ENCODE data around the gene ABL1.
"Not testable (repeated sequence)": the region's sequence is repeated elsewhere in the genome, so short reads cannot be mapped to it uniquely, and the experiment has no call there.

The ABL1 gene

DNA sequence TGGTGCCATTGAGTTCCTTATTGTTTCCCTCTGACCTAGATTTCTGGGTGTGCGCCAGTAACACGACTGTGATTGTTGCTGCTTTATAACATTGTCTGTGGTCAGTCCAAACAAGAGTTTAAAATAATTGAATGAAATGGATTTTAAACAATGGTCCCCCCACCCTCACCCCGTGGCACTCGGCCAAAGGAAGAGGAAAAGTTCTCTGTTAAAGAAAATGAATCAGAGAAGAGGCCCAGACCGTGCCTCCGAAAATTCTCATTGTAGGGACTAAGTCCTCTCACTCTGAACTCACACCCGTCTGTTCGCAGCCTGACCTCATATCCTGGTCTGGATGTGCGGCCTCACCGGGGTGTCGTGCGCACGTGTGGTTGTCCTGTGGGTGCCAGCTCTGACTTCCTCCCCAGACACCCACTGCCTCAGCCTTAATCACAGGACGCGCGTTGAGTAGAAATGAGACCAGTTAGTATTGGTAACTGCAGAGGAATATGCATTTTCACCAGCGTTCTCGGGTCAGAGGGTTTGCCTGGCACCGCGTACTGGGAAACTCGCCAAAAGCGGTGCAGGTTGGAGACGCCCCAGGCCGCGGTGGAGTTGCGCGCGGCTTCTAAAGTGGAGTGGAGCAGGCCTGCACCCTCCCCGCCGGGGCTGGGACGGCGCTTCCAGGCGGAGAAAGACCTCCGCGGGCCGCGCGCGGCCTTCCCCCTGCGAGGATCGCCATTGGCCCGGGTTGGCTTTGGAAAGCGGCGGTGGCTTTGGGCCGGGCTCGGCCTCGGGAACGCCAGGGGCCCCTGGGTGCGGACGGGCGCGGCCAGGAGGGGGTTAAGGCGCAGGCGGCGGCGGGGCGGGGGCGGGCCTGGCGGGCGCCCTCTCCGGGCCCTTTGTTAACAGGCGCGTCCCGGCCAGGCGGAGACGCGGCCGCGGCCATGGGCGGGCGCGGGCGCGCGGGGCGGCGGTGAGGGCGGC is at the start of gene ABL1:
Gene ABL1, plus strand, starts transcription at position 884 of the 966 bp plus-strand sequence. CDS start 193 bp downstream, outside the sequence.
- peak; percentile 19 for DNase-seq (ENCODE audit: low read depth)

DNA sequence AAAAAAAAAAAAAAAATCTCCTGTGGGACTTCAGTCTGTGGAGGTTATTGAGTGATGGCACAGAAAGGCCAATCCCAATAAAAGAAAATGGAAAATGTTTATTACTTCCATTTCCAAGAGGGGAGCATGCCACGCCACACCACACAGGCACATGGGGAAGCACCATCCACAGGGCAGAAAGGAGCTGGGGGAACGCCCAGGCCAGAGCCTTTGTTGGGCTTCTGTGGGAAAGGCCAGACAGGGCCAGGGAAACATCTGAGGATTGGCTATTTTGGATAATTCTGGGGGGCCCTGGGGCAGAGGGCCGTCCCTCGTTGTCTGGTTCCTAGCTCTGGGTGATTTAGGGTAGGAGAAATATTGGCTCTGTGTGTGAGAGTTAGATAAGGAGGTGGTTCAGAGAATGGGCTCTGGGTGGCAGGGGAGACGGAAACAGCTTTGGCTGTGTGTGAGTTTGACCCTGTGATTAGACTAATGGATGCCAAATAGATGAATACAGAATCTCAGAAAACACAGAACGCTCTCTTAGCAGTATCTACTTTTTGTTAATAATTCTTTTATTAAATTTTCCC is 49.0 kb upstream of the ABL1 start:
- DNase-seq (ENCODE audit: low read depth): no peak

DNA sequence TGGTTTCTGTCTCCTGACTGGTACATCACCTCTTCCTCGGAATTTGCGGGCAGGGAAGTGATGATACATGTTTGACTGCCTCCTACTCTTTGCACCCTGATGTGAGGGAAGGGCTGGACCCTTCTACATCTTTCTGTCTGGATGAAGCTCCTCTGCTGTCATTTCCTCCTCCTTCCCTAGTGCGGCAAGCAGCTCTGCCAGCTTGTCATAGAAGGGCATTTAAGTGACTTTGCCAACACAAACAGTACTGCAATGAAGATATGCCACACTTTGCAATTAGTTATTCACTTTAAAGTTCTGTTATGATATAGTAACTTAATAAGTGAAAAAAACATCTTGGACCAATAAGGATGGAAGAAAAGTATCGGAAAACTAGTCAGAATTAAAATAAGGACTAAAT is 48.5 kb upstream of the ABL1 start:
- DNase-seq (ENCODE audit: low read depth): no peak

DNA sequence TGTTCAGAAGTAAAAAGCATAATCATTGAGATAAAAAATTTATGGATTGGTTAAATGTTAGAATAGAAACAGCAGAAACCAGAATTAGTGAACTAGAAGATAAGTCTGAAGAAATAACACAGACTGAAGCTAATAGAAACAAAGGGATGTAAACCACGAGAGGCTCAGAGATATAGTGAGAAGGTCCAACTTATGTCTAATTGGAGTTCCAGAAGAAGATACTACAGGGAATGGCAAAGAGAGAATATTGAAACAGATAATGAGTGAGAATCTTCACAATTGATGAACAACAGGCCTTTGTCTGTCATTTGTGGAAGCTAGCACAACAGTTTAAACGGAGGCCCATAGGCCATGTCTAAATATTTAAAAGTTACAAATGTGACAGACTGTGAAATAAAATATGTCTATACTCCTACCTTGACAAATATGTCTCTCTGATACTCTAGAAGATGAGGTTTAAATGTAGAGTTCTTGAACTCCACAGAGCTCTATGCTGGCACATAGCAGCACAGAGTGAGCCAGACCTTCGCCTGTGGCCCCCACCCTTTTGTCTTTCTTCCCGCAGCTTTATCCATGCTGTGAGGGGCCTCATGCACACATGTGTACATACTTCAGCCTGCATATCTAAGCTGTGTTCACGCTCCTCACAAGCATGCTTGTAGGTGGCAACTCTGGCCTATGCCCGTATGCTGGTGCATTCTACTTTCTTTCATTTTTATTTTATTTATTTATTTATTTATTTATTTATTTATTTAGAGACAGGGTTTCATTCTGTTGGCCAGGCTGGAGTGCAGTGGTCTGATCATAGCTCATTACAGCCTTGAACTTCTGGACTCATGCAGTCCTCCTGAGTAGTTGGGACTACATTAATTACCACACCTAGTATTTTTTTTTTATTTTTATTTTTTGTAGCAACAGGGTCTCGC is 45.0 kb upstream of the ABL1 start:
- DNase-seq (ENCODE audit: low read depth): no peak

DNA sequence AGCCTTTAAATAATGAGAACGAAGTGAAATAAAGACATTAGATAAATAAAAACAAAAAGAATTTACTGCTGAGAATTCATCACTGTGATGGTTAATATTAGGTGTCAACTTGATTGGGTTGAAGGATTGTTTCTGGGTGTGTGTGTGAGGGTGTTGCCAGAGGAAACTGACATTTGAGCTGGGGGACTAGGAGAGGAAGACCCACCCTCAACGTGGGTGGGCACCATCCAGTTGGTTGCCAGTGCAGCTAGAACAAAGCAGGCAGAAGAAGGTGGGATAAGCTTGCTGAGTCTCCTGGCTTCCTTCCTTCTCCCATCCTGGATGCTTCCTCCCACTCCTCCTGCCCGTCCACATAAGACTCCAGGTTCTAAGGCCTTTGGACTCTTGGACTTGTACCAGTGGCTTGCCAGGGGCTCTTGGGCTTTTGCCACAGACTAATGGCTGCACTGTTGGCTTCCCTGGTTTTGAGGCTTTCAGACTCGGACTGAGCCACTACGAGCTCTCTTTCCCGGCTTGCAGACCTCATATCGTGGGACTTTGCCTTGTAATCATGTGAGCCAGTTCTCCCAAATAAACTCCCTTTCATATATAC is 43.7 kb upstream of the ABL1 start:
- DNase-seq (ENCODE audit: low read depth): no peak

DNA sequence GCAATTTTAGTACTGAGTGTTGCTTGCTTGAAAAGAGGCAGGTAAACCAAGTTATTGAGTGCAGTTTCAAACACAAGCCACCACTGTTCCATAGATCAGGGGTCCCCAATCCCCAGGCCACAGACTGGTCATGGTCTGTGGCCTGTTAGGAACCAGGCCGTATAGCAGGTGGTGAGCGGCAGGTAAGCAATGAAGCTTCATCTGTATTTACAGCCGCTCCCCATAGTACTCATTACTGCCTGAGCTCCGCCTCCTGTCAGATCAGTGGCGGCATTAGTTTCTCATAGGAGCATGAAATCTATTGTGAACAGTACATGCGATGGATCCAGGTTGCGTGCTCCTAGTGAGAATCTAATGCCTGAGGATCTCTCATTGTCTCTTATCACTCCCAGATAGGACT is 41.5 kb upstream of the ABL1 start:
- no peak for DNase-seq (ENCODE audit: low read depth)

DNA sequence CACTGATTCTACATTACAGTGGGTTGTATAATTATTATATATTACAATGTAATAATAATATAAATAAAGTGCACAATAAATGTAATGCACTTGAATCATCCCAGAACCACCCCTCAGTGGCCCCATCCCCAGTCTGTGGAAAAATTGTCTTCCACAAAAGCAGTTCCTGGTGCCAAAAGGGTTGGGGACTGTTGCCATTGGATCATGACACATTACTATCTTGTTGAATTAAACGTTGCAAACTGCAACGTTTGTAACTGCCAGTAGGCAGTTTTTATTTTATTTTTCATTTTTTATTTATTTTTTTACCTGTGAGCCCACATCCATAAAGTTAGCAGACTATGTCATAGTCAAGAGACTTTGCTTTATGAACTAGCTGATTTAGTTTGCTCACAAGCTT is 41.0 kb upstream of the ABL1 start:
- not testable (repeated sequence) for DNase-seq (ENCODE audit: low read depth)

DNA sequence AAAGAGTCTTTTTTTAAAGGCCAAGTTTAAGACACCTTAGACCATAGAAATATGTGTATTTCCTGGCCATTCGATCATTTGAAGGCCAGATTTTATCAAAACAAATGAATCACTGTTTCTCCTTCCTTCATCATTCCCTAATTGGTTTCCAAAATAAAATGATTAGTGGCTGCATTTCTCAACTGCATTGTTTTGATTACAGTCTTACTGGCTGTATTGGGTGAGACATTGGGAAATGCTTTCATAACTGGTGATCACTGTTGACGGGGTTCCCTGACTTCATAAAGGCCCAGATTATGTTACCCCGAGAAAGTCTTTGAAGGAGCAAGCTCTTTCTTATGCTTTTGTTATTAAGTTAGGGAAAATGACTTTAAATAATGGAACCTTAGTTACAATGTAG is 40.6 kb upstream of the ABL1 start:
- not testable (repeated sequence) for DNase-seq (ENCODE audit: low read depth)

DNA sequence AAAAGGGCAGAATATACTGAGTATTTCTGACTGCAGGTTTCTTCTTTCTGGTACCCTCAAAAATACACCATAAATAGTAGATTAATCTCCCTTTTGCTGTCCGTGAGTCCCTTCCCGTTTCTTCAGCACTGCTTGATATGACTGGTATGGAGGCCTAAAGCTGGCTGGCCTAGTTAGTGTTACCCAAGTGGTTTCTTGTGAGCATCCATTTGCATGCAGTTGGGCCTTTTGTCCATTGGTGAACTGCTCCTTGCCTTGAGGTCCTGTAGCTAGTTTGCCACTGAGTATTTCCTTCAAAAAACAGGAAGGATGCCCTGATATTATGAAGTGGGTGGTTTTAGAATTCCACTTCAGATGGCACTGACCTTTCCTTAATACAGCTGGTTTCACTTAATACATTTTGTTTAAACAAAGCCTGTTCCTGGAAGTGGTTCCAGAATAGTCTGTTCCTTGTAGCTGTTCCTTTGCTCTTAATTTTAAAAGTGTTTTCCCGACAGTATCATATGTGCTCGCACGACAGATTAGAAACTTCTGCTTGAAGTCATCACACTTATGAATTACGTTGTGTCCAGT is 40.0 kb upstream of the ABL1 start:
- no peak for DNase-seq (ENCODE audit: low read depth)

DNA sequence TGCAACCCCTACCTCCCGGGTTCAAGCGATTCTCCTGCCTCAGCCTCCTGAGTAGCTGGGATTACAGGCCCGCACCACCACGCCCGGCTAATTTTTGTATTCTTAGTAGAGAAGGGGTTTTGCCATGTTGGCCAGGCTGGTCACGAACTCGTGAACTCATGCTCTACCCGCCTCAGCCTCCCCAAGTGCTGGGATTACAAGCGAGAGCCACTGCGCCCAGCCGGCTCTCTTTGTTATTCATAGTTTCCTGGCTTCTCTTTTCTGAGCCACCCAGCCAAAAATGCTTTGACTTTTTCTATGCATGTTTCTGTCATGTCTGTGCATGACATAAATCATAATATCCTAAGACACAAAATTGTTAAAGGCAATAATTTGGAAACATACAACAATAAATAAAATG is 31.9 kb upstream of the ABL1 start:
- not testable (repeated sequence) for DNase-seq (ENCODE audit: low read depth)

DNA sequence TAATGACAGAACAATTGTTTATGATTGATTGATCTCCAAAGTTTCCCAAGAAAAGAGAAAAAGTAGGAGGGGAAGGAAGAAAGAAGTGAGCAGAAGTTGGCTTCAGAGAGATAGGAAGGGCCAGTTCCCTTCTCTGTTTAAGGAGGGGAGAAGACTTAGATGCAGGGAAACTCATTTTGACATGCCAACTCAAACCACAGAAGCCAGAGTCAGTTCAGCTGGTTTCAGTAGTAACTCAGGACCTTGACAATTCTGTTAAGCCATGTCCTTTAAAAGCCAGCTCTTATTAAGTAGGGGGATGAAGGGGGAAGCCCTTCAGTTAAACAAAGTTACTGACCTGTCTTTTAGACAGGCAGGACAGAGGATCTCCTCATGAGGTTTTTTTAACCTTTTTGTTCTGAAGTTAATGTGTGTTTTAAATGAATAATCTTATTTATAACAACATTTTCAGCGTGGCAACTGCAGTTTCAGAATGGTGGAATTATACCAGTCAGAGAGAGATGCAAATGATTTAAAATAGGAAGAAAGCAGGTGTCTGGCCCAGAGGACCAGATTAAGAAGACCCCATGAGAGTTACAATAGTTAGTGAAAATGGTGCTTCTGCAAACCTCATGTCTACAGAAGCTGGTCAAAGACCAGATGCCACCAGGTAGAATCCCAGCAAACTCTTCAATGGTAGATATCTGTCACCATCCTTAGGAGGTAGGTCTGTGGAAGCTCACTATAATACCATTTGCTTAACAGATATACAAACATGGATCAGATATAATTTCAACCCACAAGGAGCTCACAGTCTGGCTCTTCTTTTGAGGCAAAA is 29.3 kb upstream of the ABL1 start:
- DNase-seq (ENCODE audit: low read depth): no peak

DNA sequence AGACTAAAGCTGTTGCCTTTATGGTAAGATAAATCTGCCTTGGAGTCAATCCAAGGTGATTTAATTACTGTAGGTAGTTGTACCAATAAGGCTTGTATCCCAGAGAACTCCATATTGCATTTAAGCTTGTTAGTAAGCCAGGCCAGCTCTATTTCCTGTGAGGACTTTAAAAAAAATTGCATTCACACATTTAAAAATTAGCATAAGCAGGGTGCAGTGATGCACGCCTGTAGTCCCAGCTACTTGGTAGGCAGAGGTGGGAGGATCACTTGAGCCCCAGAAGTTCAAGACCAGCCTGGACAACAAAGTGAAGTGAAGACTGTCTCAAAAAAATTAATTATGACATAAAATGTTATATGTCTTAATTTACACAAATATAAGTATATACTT is 28.7 kb upstream of the ABL1 start:
- DNase-seq (ENCODE audit: low read depth): no peak

DNA sequence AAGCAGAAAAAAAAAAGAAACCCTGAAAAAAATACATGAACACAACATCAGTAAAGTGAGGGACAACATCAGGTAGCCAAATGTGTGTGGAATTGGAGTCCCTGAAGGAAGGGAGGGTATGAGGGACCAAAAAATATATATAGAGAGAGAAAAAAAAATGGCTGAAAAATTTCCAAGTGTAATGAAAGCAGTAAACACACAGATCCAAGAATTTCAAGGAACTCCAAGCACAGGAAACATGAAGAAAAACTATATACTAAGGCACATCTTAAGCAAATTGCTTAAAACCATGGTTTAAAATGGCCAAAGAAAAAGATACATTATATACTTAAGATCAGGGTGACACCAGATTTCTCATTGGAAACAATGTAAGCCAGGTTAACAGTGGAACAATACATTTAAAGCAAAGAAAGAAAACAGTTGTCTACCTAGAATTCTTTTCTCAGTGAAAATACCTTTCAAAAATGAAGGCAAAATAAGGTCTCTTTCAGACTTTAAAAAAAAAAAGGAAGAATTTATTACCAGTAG is 24.4 kb upstream of the ABL1 start:
- no peak for DNase-seq (ENCODE audit: low read depth)

DNA sequence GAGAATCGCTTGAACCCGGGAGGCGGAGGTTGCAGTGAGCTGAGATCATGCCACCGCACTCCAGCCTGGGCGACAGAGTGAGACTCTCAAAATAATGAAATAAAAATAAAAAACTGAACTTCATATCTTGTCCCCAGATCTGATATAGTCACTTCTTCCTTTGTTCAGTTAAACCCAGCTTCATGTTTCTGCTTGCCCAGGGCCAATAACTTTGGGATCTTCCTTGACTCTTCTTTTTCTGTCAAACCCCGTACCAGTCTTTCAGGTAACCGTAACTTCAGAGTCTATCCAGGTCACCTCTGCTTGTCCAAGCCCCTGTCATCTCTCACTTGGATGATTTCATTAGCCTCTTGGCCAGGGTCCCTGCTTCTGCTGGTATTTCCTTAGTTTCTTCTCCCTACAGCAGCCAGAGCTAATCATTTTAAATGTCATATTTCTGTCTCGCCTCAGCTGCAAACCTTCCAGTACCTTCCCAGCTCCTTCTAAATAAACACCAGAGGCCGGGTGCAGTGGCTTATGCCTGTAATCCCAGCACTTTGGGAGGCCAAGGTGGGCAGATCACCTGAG is 19.7 kb upstream of the ABL1 start:
- DNase-seq (ENCODE audit: low read depth): no peak

DNA sequence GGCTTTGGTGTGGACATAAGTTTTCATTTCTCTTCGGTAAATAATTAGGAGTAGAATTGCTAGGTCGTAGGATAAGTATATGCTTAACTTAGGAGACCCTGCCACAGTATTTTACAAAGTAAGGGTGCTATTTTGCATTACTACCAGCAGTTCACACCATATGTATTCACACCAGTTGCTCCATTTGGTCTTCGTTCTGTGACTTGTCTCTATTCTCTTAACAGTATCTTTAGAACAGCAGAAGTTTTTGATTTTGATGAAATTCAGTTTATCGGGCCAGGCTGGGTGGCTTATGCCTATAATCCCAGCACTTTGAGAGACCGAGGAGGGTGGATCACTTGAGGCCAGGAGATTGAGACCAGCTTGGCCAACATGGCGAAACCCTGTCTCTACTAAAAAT is 17.1 kb upstream of the ABL1 start:
- DNase-seq (ENCODE audit: low read depth): no peak

DNA sequence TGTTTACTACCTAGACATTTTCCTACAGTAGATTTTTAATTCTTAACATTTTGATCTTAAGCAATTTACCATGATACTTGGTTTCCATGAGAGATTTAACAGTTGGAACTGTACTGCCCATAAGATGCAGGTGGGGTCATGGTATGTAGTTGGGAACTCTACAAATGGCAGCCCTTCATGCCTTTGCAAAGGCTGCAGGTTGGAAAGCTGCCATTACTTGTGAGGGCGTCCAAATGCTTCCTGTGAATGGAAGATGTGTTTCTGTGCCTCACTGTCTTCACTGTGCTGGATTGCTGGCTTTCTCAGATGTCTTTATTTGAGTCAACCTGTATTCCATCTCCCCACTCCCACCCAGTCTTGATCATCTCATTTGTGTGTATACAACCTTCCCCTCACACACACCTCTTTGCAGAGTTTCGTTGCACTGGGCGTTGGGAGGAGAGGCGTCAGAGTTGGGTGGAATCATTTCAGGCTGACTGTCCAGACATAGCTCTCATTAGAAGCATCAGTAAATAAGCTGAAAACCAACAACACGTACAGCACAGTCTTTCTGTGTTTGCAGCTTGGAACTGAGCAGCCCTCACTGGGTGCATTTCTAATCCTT is 14.8 kb upstream of the ABL1 start:
- no peak for DNase-seq (ENCODE audit: low read depth)

DNA sequence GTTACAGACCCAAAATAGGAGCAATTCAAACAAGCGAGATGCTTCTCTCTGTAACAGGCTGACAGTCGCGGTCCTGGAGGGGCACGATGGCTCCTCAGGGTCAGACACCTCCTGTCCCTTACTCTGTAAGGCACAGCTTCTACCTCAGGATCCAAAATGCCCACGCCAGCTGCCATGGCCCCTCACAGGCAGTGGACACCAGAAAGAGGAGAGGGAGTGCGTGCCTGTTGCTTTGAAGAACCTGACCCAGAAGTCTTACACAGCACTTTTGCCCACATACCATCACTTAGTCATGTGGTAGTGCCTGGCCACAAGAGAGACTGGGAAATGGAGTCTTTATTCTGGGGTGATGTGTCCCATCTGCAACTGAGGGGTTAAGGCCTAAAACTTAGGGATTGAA is 11.6 kb upstream of the ABL1 start:
- no peak for DNase-seq (ENCODE audit: low read depth)

DNA sequence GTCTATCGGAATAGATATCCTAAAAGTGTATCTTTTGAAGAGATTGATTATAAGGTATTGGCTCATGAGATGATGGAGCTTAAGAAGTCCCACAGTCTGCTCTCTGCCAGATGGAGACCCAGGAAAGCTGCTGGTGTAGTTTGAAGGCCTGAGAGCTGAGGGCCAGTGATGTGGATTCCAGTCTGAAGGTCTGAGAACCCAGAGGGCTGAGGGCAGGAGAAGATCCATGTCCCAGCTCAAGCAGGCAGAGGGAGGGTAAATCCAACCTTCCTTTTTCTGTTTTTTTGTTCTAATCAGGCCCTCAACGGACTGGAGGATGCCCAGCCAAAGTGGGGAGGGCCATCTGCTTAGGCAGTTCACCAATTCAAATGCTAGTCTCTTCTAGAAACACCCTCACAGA is 11.0 kb upstream of the ABL1 start:
- DNase-seq (ENCODE audit: low read depth): no peak

DNA sequence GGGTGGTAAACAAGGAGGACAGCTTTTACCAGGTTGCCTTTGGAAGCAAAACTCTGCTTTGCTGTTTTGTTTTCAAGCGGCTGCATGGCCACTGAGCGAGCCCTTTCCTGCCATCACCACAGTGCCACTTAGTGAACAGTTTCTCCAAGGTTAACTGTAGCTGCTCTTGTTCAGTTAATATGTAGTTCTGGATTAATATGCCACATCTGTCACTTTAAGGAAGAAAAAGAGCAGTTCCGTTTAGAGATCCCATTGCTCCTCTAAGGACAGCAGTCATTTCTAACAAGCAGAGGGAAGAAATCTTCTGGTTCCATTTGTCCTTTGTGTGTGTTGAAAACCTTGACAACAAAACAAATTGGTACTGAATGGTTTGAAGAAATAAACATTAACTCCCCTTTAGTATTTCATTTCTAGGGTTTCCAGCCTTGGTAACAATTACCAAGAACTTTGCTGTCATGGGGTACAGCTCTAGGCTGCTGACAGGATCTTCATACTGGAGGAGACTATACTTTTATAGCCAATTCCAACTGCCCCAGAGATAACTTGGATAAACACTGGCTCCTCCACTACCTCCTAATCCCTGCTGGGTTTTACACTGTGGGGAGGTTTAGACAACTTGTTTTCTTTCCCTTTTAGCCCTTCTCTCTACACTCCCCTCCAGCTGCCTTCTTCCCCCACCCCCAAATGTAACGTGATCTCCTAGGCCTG is 10.3 kb upstream of the ABL1 start:
- DNase-seq (ENCODE audit: low read depth): no peak

Data from stimulated activated CD4-positive, alpha-beta T cell treated with anti-CD3 and anti-CD28 coated beads, Interleukin-2, amount 100 ng/mL, for 4 hours (primary cell).